DMS79 (cell line): ENCODE data around the gene APOA4.
A peak's percentile ranks its signal among the peaks of the same experiment; 100 is the strongest.

Source experiments
- DNase-seq: peaks from one replicate; lab custom pipeline; 2025; lab: John Stamatoyannopoulos, UW

Gene APOA4

GRCh38 chr11:116800610-116801009 is 22.5 kb downstream of the APOA4 start:
- no peak for DNase-seq

- no peak for DNase-seq
Measured at GRCh38 chr11:116798368-116798767, 24.7 kb downstream of the APOA4 start.

- no peak for DNase-seq
Measured at GRCh38 chr11:116797816-116798215, 25.3 kb downstream of the APOA4 start.

- DNase-seq = no peak
Measured at GRCh38 chr11:116796548-116796947, 26.6 kb downstream of the APOA4 start.

- DNase-seq = no peak
Measured at GRCh38 chr11:116794851-116795250, 28.3 kb downstream of the APOA4 start.

- DNase-seq = no peak
Measured at GRCh38 chr11:116793772-116794097, 29.4 kb downstream of the APOA4 start.

- no peak for DNase-seq
Measured at GRCh38 chr11:116792869-116793771, 30.0 kb downstream of the APOA4 start.

- no peak for DNase-seq
Measured at GRCh38 chr11:116792144-116792868, 30.8 kb downstream of the APOA4 start.

- DNase-seq = no peak
Measured at GRCh38 chr11:116791813-116792143, 31.3 kb downstream of the APOA4 start, which contains the start of gene APOA5. Gene APOA5, minus strand, starts transcription at chr11:116791879. Its CDS starts 19 bp downstream, at chr11:116791860.

- no peak for DNase-seq
Measured at GRCh38 chr11:116791002-116791812, 31.9 kb downstream of the APOA4 start.

GRCh38 chr11:116790167-116791001 is 32.7 kb downstream of the APOA4 start:
- no peak for DNase-seq

- no peak for DNase-seq
Measured at GRCh38 chr11:116788975-116789374, 34.1 kb downstream of the APOA4 start.

GRCh38 chr11:116788534-116788933 is 34.6 kb downstream of the APOA4 start:
- no peak for DNase-seq

GRCh38 chr11:116787786-116788486 is 35.2 kb downstream of the APOA4 start, which contains the start of gene ZPR1:
Gene ZPR1, minus strand, starts transcription at chr11:116788023. Its CDS starts 33 bp downstream, at chr11:116787990.
- DNase-seq = peak; percentile 95

GRCh38 chr11:116787436-116787785 is 35.7 kb downstream of the APOA4 start:
- DNase-seq = no peak

GRCh38 chr11:116786966-116787365 is 36.1 kb downstream of the APOA4 start:
- no peak for DNase-seq

GRCh38 chr11:116786326-116786725 is 36.8 kb downstream of the APOA4 start:
- DNase-seq = no peak

- DNase-seq = no peak
Measured at GRCh38 chr11:116782728-116783127, 40.4 kb downstream of the APOA4 start.

- DNase-seq = no peak
Measured at GRCh38 chr11:116778556-116778955, 44.5 kb downstream of the APOA4 start.

- no peak for DNase-seq
Measured at GRCh38 chr11:116777056-116777455, 46.0 kb downstream of the APOA4 start.

GRCh38 chr11:116776522-116776984 is 46.6 kb downstream of the APOA4 start:
- DNase-seq = no peak
